UCSD-AML1 (cell line): ENCODE data around the gene PDLIM5.
"Not testable (repeated sequence)": the region's sequence is repeated elsewhere in the genome, so short reads cannot be mapped to it uniquely, and the experiment has no call there.

Source experiments
- DNase-seq: peaks from one replicate; lab custom pipeline; 2025; ENCODE audit not compliant: unreplicated experiment; lab: John Stamatoyannopoulos, UW

PDLIM5 gene, protein sequence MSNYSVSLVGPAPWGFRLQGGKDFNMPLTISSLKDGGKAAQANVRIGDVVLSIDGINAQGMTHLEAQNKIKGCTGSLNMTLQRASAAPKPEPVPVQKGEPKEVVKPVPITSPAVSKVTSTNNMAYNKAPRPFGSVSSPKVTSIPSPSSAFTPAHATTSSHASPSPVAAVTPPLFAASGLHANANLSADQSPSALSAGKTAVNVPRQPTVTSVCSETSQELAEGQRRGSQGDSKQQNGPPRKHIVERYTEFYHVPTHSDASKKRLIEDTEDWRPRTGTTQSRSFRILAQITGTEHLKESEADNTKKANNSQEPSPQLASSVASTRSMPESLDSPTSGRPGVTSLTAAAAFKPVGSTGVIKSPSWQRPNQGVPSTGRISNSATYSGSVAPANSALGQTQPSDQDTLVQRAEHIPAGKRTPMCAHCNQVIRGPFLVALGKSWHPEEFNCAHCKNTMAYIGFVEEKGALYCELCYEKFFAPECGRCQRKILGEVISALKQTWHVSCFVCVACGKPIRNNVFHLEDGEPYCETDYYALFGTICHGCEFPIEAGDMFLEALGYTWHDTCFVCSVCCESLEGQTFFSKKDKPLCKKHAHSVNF

DNA sequence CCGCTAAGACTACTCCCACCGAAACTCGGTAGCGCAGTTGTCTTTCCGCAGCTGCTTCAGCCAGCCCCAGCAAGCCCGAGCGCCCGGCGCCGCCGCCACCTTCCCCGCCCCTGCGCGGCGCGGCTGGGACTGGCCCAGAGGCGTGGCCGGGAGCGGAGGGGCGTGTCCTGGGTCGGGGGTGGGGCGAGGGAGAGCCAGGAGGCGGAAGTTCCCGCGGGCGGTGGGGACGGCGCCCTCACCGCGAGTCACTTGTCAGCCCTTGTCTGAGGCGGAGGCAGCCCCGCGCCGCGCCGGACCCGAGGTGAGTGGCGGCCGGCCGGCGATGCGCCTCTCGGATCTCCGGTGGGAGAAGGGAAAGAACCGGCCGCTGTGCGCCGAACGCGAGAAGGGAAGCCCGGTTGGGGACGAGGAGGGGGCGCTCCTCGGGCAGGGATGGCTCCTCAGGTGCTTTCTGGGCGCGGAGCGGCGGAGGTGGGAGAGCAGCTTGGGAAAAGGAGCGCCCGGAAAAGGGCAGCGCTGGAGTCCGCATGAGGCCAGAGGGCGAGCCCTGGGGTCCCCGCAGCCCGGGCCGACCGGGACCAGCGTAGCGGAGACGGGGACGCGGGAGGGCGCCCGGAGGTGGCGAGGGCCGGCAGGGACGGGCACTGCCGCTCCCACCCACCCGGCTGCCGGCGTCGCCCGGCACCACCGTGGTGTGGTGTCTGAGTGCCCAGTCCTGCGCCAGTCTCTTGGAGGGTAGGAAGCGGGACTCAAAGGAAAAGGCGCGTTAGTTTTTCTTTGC is at the start of gene PDLIM5:
TSS of gene PDLIM5 (plus strand) at position 248 of the 781 bp plus-strand sequence. CDS start 3,347 bp downstream, outside the sequence.
- peak; percentile 94 for DNase-seq

DNA sequence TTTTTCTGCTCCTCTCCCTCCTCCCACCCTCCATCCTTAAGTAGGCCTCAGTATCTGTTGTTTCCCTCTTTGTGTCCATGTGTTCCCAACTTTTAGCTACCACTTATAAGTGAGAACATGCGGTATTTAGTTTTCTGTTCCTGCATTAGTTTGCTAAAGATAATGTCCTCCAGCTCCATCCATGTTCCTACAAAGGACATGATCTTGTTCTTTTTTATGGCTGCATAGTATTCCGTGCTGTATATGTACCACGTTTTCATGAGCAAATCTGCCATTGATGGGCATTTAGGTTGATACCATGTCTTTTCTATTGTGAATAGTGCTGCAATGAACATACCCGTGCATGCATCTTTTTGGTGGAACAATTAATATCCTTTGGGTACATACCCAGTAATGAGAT is 49.3 kb upstream of the PDLIM5 start:
- DNase-seq = not testable (repeated sequence)

GRCh38 chr4:94403751-94404150 is 48.0 kb upstream of the PDLIM5 start:
- no peak for DNase-seq

DNA sequence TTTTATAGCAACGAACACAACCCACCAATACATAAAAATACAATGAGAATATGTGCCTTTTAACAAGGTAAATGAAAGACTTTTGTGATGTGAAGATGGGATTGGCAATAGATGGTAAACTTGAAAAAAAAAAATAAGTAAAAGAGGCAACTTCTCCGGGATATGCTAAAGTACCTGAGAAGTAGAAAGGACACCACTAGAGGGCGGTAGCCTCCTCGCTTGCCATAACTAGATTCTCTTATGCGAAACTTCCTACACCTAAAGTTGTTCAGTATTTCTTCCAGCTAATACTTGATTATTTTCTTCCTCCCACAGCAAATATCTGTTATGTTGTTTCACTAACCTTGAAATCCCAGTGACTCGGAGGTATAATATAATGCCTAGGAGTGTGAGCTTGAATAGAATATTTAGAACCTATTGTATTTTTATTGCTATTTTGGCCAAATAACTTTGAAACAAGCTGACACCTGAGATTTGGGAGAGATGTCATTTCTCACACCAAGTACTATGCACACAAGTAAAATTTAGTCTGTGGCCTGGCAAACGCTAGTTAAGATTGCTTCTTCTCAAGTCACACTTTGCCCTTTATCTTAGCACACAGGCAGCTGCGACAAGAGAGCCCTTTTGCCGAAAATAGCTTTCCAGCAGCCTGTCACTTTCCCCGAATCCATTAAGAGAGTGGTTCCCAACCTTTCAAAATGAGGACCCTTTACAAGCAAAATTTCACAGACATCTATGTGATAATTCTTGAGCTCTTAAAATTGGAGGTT is 44.9 kb upstream of the PDLIM5 start:
- peak; percentile 24 for DNase-seq

- DNase-seq = no peak
These were observed 43.9 kb upstream of the PDLIM5 start for GRCh38 chr4:94407846-94408245.

DNA sequence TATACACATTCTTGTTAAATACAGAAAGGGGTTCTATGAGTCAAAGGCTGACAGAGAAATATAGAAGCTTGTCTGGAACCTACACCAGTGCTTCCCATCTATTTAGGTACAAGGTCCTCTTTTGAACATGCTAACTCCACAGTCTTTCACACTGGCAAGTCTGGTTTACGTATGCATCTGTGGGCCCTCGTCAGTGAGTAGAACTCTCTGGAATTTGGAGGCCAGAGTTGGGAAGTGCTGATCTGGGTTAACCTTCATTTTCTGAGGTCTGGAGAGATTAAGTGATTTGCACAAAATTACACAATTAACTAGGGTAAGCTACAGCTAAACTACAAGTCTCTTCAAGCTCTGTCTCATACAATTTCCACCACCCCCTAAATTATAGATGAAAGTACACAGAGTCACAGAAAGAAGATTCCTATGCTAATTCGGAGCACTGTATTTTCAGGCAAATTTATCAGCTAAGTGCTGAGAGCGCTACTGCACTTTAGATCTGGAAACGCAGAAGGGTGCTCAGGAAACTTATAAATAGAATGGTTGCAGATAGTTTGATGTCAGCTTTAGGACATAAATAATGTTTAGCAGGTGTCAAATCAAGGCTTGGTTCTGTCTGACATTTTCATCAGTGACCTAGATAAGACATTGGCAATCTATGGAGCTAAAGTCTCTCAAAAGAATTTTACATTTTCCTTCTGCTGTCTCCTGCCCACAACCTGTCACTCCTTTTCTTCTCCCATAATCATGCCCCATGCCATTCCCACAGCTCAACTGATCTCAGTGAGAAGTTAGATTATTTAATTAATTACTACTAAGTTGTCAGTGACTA is 43.0 kb upstream of the PDLIM5 start:
- no peak for DNase-seq

DNA sequence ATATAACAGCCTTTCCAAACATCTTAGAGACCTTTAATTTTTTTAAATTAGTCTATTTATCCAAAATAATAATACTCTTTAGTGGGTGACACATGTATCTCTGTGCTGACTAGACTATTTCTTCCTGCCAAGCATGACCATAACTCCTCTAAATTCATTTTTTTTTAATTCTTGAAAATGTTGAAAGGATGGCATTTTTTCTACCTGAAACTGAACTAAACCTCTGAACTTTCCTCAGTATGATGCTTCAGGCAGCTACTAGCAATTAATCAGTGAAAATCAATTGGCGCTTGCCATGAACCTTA is 42.4 kb upstream of the PDLIM5 start:
- DNase-seq = no peak

DNA sequence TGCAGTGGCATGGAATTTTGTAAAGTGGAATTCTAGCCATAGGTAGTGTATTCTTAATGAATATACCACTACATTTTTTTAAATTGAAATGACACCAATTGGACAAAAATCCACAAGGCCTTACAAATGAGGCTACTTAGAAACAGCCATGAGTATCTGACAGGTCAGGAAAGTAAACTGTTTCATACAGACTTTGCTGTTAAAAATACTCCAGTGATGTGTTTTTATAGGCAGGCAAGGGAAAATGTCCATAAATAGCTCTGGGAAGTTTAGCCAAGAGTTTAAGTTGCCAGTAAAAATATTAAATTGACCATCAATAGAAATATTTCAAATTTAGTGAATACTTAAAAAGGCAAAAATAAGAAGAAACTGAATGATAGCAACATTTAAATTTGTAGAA is 41.8 kb upstream of the PDLIM5 start:
- no peak for DNase-seq

GRCh38 chr4:94410678-94411206 is 41.0 kb upstream of the PDLIM5 start:
- DNase-seq = no peak

GRCh38 chr4:94411296-94411695 is 40.4 kb upstream of the PDLIM5 start:
- DNase-seq = no peak

DNA sequence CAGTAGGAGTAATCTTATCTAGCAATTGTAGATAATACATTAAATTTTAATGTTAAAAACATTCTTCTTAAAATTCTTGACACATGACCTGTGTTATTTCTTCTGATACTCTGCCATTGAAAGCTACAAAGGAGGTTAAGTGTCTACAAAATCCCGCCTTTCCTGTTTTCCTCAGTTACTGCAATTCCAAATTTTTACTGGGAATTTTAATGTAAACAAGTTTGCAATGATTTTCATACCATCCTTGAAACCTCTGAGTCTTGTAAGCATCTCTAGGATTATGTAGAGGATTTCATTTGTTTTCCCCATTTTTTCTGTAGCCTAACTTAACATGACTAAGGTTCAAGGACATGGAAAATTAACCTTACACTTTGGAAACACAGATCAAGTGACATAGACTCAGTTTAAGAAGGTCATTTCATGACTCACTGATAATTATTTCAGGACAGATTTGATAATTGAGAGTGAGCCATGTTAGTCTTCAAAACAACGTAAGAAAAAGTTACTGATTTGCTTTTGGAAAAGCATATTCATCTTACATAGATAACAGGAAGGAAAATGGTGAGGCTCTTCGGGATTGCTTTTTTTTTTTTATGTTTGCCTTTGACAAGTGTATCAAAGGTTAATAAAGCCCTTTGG is 39.6 kb upstream of the PDLIM5 start:
- no peak for DNase-seq

DNA sequence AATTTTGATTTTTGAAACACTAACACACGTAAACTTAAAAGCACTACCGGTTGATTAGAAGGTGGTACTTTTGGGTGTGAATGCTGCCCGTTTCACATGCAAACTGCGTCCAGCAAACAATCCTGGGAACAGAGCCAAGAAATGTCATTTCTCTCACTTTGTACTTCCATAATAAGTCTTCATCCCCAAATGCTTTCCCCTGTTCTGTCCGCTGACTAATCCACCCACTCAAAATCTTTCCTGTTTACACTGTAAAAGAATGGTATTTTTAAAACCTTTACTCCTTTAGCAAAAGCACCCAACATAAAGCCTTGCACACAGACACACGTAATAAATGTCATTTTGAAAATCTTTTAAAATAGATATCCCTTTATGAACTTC is 39.1 kb upstream of the PDLIM5 start:
- no peak for DNase-seq

DNA sequence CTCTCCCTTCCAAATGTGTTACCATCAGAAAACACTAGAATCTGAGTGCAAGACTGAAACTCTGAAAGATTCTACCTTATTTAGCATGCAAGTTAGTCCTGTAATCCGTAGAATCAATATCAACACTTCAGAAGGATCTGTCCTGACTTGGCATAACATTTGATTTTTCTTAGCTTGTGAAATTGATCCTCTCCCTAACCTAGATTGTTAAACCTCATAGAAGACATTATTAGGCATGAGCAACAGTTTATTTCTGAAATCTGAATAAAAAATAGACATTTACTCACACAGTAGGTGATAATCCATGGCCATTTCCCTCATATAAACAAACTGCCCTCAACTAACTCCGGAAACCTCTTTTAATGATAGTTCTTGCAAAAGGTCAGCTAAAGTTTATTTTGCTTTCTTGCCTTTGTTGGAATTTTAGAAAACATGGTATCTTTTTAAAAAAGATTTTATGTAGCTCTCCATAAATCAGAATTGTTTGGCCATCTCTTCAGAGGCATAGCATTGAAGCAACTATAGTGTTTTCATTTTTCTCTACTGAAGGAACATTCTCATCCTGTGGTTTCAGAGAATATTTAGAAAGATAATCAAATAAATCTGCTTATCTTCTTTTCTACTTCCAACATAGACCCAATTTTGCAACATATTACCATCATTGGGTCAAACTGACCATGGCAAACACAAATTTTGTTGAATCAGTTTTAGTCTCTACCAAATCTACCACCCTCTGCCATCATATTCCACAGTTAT is 38.5 kb upstream of the PDLIM5 start:
- no peak for DNase-seq

DNA sequence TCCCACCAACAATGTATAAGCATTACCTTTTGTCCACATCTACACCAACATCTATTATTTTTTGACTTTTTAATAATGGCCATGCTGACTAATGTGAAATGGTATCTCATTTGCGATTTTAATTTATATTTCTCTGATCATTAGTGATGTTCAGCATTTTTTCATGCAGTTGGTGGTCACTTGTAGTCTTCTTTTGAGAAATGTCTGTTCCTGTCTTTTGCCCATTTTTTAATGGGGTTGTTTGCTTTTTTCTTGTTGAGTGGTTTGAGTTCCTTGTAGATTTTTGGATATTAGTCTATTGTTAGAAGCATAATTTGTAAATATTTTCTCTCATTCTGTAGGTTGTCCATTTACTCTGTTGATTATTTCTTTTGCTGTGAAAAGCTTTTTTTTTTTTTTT is 36.8 kb upstream of the PDLIM5 start:
- no peak for DNase-seq

DNA sequence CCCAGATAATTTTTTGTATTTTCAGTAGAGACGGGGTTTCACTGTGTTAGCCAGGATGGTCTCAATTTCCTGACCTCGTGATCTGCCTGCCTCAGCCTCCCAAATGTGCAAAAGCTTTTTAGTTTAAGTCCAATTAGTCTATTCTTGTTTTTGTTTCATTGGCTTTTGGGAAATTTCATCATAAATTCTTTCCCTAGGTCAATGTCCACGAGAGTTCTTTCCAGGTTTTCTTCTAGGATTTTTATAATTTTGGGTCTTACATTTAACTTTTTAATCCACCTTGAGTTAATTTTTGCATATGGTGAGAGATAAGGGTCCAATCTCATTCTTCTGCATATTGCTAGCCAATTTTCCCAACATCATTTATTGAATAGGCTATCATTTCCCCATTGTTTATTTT is 36.3 kb upstream of the PDLIM5 start:
- no peak for DNase-seq

- DNase-seq = no peak
These were observed 35.4 kb upstream of the PDLIM5 start for GRCh38 chr4:94416335-94416734.

GRCh38 chr4:94416981-94417380 is 34.8 kb upstream of the PDLIM5 start:
- no peak for DNase-seq

DNA sequence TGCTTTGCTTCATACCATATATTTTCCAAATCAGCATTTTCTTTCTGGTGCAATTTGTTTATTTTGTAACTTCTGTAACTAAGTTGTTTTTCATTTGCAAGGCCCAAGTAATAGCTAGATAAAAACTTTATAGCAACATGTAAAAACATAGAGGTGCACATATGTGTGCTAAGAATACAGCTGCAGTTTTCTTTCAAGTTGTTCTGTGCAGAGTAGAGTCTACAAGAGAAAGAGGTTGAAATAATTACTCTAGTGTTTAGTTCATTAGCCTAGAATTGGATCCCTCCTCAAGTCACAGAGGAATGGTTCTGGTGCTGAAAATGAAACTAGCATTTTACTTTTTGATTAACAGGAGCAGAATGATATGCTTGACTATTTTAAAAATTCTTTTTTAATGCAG is 32.2 kb upstream of the PDLIM5 start:
- no peak for DNase-seq

DNA sequence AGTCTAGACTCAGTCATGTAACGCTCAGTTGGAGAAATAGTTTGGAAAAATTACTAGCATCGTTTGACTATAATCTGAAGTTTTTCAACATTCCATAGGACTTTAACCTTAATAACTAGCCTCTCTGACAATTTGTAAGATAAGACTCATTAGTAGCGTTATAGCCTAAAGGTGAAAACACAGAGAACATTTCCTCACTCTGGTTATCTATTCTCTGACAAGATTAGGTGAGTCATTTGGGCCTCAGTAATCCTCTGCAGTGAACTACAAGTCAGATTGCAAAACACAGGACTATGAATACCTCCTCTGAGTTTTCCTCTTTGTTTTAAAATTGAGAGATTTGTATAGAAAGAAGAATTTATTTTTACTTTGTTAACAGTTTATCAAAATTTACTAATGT is 31.8 kb upstream of the PDLIM5 start:
- no peak for DNase-seq
